Panc1 (cell line): ENCODE results near the gene TBX2.

Experiments used
- POLR2AphosphoS5 ChIP-seq: IDR thresholded peaks from 2 replicates; pipeline ENCODE4 v1.6.1; 2012; ENCODE audit warnings: mild to moderate bottlenecking, low read depth, low read length, moderate library complexity
- SIN3A ChIP-seq: IDR thresholded peaks from 2 replicates; pipeline ENCODE4 v1.6.1; 2012; ENCODE audit warnings: low read depth, mild to moderate bottlenecking, low read length, moderate library complexity, borderline replicate concordance; ENCODE audit not compliant: insufficient read depth
- TCF7L2 ChIP-seq: IDR thresholded peaks from 2 replicates; pipeline ENCODE4 v1.6.1; 2011; ENCODE audit warnings: mild to moderate bottlenecking, low read depth, low read length, inconsistent platforms
- TF ChIP-seq, protein P1 (sequence below): fragments of 450-650 bp; IDR thresholded peaks from 2 replicates; pipeline ENCODE4 v1.5.1; 2017; ENCODE audit warnings: mild to moderate bottlenecking
- TF ChIP-seq, protein P2 (sequence below), 2 experiments: IDR thresholded peaks; 2 replicates each; pipeline ENCODE4 v1.6.1; 2011 to 2012; ENCODE audit warnings: low read depth in 2 of 2, control low read depth in 1 of 2, low read length in 1 of 2, mild to moderate bottlenecking in 1 of 2, moderate library complexity in 1 of 2; ENCODE audit not compliant: insufficient read depth in 1 of 2

DNA sequence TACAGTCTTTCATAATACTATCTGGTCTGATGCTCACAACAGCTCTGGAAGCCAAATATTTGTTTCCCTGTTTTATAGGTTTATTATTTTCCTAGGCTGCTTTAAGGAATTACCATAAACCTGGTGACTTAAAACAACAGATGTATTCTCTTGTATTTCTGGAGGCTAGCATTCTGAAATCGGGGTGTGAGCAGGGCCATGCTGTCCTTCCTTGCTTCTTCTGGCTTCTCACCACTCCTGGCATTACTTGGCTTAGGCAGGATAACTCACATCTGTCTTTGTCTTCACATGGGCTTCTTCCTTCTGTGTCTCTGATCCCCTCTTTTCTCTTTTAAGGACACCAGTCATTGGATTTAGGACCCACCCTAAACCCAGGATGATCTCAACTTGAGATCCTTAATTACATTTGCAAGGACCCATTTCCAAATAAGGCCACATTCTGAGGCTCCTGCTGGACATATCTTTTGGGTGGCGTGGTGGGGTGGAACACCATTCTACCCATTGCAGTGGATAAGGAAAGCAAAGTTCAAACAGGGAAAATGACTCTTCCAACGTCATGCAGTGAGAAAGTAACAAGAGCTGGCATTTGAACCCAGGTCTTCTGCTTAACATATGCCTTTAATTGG, 39.2 kb upstream of the TBX2 start:
- TF ChIP-seq, protein P1, sequence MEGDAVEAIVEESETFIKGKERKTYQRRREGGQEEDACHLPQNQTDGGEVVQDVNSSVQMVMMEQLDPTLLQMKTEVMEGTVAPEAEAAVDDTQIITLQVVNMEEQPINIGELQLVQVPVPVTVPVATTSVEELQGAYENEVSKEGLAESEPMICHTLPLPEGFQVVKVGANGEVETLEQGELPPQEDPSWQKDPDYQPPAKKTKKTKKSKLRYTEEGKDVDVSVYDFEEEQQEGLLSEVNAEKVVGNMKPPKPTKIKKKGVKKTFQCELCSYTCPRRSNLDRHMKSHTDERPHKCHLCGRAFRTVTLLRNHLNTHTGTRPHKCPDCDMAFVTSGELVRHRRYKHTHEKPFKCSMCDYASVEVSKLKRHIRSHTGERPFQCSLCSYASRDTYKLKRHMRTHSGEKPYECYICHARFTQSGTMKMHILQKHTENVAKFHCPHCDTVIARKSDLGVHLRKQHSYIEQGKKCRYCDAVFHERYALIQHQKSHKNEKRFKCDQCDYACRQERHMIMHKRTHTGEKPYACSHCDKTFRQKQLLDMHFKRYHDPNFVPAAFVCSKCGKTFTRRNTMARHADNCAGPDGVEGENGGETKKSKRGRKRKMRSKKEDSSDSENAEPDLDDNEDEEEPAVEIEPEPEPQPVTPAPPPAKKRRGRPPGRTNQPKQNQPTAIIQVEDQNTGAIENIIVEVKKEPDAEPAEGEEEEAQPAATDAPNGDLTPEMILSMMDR, result no peak
- no peak for TF ChIP-seq POLR2AphosphoS5
- TF ChIP-seq, protein P2, sequence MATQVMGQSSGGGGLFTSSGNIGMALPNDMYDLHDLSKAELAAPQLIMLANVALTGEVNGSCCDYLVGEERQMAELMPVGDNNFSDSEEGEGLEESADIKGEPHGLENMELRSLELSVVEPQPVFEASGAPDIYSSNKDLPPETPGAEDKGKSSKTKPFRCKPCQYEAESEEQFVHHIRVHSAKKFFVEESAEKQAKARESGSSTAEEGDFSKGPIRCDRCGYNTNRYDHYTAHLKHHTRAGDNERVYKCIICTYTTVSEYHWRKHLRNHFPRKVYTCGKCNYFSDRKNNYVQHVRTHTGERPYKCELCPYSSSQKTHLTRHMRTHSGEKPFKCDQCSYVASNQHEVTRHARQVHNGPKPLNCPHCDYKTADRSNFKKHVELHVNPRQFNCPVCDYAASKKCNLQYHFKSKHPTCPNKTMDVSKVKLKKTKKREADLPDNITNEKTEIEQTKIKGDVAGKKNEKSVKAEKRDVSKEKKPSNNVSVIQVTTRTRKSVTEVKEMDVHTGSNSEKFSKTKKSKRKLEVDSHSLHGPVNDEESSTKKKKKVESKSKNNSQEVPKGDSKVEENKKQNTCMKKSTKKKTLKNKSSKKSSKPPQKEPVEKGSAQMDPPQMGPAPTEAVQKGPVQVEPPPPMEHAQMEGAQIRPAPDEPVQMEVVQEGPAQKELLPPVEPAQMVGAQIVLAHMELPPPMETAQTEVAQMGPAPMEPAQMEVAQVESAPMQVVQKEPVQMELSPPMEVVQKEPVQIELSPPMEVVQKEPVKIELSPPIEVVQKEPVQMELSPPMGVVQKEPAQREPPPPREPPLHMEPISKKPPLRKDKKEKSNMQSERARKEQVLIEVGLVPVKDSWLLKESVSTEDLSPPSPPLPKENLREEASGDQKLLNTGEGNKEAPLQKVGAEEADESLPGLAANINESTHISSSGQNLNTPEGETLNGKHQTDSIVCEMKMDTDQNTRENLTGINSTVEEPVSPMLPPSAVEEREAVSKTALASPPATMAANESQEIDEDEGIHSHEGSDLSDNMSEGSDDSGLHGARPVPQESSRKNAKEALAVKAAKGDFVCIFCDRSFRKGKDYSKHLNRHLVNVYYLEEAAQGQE (IDR thresholded peaks at IDR 0.05; ENCODE audit: insufficient read depth in 1 of 2, low read depth in 2 of 2, low read length in 1 of 2), result no peak
- no peak for TF ChIP-seq TCF7L2
- TF ChIP-seq SIN3A, result no peak
